WTC11 (cell line): ENCODE results near the gene LTF. TPM values are rescaled to one million over a fixed set of nuclear protein-coding genes. Genes with fewer than 3 reads are reported as not detected.

Experiments used
- ATAC-seq: fragments of 200-7000 bp; cut with Tn5 transposase; 2 replicates; pipeline ENCODE4 v1.10.0; 2021; ENCODE audit warnings: mild to moderate bottlenecking, moderate library complexity
- CTCF ChIA-PET: fragments of 300-600 bp; sonication (Branson Sonifier 250); formaldehyde crosslinking; loops from one replicate; lab custom pipeline; 2021; ENCODE audit warnings: antibody characterized with exemption; lab: Charles Lee
- POLR2A ChIA-PET: fragments of 350-600 bp; sonication (Branson Sonifier 250); formaldehyde crosslinking; loops from one replicate; lab custom pipeline; 2021; ENCODE audit warnings: antibody characterized with exemption; lab: Charles Lee
- DNase-seq: peaks from one replicate; pipeline ENCODE4 v3.0.0; 2021; ENCODE audit warnings: low spot score
- H3K27ac Mint-ChIP-seq: 2 replicates; pipeline ENCODE4 v1.8.0; 2021; ENCODE audit warnings: mixed read lengths
- H3K27me3 Mint-ChIP-seq: 2 replicates; pipeline ENCODE4 v1.8.0; 2021; ENCODE audit warnings: low read depth, mild to moderate bottlenecking, moderate library complexity, mixed read lengths
- H3K36me3 Mint-ChIP-seq: 2 replicates; pipeline ENCODE4 v1.8.0; 2021; ENCODE audit warnings: mixed read lengths
- H3K4me1 Mint-ChIP-seq: 2 replicates; pipeline ENCODE4 v1.8.0; 2022; ENCODE audit warnings: mixed read lengths
- H3K4me3 Mint-ChIP-seq: 2 replicates; pipeline ENCODE4 v1.8.0; 2021; ENCODE audit warnings: mild to moderate bottlenecking, moderate library complexity, mixed read lengths
- H3K9me3 Mint-ChIP-seq: 2 replicates; pipeline ENCODE4 v1.8.0; 2021; ENCODE audit warnings: mixed read lengths
- EMX1 ChIP-seq: fragments of 250-450 bp; sonication (Bioruptor Pico); IDR thresholded peaks from 2 replicates; pipeline ENCODE4 v1.8.0; 2021; ENCODE audit warnings: mild to moderate bottlenecking
- FOXJ3 ChIP-seq: sonication (generic); formaldehyde crosslinking; IDR thresholded peaks from 2 replicates; pipeline ENCODE4 v1.9.0; 2021; ENCODE audit warnings: missing genetic modification reagents, mild to moderate bottlenecking, borderline replicate concordance
- FOXK1 ChIP-seq: sonication (generic); formaldehyde crosslinking; IDR thresholded peaks from 2 replicates; pipeline ENCODE4 v1.8.0; 2022; ENCODE audit warnings: mild to moderate bottlenecking, moderate library complexity, missing genetic modification reagents
- GABPB1 ChIP-seq: sonication (generic); formaldehyde crosslinking; IDR thresholded peaks from 2 replicates; pipeline ENCODE4 v1.8.1; 2023; ENCODE audit warnings: mild to moderate bottlenecking, missing genetic modification reagents
- KAT7 ChIP-seq: sonication (generic); formaldehyde crosslinking; IDR thresholded peaks from 2 replicates; pipeline ENCODE4 v1.8.1; 2023; ENCODE audit warnings: missing genetic modification reagents, mild to moderate bottlenecking, borderline replicate concordance
- MXD4 ChIP-seq: fragments of 250-450 bp; sonication (Bioruptor Pico); IDR thresholded peaks from 2 replicates; pipeline ENCODE4 v1.8.0; 2021; ENCODE audit warnings: mild to moderate bottlenecking, moderate library complexity, borderline replicate concordance
- MYBL2 ChIP-seq: sonication (generic); formaldehyde crosslinking; IDR thresholded peaks from 2 replicates; pipeline ENCODE4 v1.8.1; 2023; ENCODE audit warnings: mild to moderate bottlenecking, moderate library complexity, missing genetic modification reagents
- NFE2L1 ChIP-seq: sonication (generic); formaldehyde crosslinking; IDR thresholded peaks from 2 replicates; pipeline ENCODE4 v1.8.1; 2023; ENCODE audit warnings: missing genetic modification reagents
- NR1H2 ChIP-seq: sonication (generic); formaldehyde crosslinking; IDR thresholded peaks from 2 replicates; pipeline ENCODE4 v1.9.0; 2021; ENCODE audit warnings: mild to moderate bottlenecking, moderate library complexity, missing genetic modification reagents
- ZNF138 ChIP-seq: sonication (generic); formaldehyde crosslinking; conservative IDR thresholded peaks from 2 replicates; pipeline ENCODE4 v1.8.1; 2022; ENCODE audit warnings: mild to moderate bottlenecking, moderate library complexity, missing genetic modification reagents
- ZNF532 ChIP-seq: fragments of 250-450 bp; sonication (Bioruptor Pico); IDR thresholded peaks from 2 replicates; pipeline ENCODE4 v1.9.0; 2021; ENCODE audit warnings: mild to moderate bottlenecking, borderline replicate concordance
- total RNA-seq: library from RNA; stranded (reverse); gene quantifications from 3 replicates; pipeline ENCODE4 v1.2.3, GENCODE V29; 2021
- TF ChIP-seq, protein P1 (sequence below): sonication (generic); formaldehyde crosslinking; conservative IDR thresholded peaks from 2 replicates; pipeline ENCODE4 v1.8.1; 2023; ENCODE audit warnings: mild to moderate bottlenecking, low read depth, missing genetic modification reagents, moderate library complexity
- TF ChIP-seq, protein P2 (sequence below): sonication (generic); formaldehyde crosslinking; IDR thresholded peaks from 2 replicates; pipeline ENCODE4 v1.8.0; 2022; ENCODE audit warnings: mild to moderate bottlenecking, missing genetic modification reagents
- TF ChIP-seq, protein P3 (sequence below): sonication (generic); formaldehyde crosslinking; IDR thresholded peaks from 2 replicates; pipeline ENCODE4 v1.8.1; 2022; ENCODE audit warnings: missing genetic modification reagents, borderline replicate concordance
- TF ChIP-seq, protein P4 (sequence below): fragments of 250-450 bp; sonication (Bioruptor Pico); IDR thresholded peaks from 2 replicates; pipeline ENCODE4 v1.8.0; 2021; ENCODE audit warnings: mild to moderate bottlenecking
- TF ChIP-seq, protein P5 (sequence below): sonication (generic); formaldehyde crosslinking; conservative IDR thresholded peaks from 2 replicates; pipeline ENCODE4 v1.8.1; 2022; ENCODE audit warnings: mild to moderate bottlenecking, missing genetic modification reagents
- TF ChIP-seq, protein P6 (sequence below): sonication (generic); formaldehyde crosslinking; IDR thresholded peaks from 2 replicates; pipeline ENCODE4 v1.8.0; 2022; ENCODE audit warnings: mild to moderate bottlenecking, missing genetic modification reagents

LTF gene
- total RNA-seq, 1 experiment from 2014 or later = 0.22 TPM

DNA sequence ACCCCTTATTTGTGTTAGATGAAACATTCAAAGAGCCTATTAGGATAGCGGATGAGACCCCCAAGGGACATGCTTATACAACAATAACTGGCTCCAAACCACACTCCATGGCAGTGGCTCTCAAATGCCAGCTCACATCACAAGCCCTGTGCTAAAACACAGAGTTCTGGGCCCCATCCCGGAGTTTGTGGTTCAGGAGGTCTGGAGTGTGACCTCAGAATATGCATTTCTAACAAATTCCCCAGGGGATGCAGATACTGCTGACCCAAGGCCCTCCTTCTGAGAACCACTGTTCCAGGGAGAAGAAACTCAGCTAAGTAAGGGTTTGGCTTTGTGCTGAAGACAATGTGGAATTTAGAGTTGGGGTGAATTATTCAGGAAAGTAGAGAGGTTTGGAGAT lies 54.0 kb downstream of the LTF start:
- POLR2A ChIA-PET = no interaction called here
- no peaks in the 10 kb centered on the region for H3K9me3 Mint-ChIP-seq
- CTCF ChIA-PET = interaction anchor here (0.8 to 1.5 kb wide), 7 partner anchors 11 to 202 kb away, joined by 3 to 8 read pairs (median 5); partner anchors contain the start of gene CCR1

More for the DNA sequence above, 54.0 kb downstream of the LTF start:
- Mint-ChIP-seq H3K4me1 (no peaks in the 10 kb centered on the region; the same call in 1 of the 2 replicates), H3K27me3 (no peaks in the 10 kb centered on the region), H3K27ac (no peak overlapping the region), H3K36me3 (no peaks in the 10 kb centered on the region), H3K4me3 (no peak overlapping the region)
- no peak for DNase-seq
- no peak for TF ChIP-seq MXD4 (CRISPR knock-in tag)
- TF ChIP-seq GABPB1 (CRISPR knock-in tag) = no peak
- TF ChIP-seq KAT7 (CRISPR knock-in tag) = no peak
- TF ChIP-seq, protein P1, sequence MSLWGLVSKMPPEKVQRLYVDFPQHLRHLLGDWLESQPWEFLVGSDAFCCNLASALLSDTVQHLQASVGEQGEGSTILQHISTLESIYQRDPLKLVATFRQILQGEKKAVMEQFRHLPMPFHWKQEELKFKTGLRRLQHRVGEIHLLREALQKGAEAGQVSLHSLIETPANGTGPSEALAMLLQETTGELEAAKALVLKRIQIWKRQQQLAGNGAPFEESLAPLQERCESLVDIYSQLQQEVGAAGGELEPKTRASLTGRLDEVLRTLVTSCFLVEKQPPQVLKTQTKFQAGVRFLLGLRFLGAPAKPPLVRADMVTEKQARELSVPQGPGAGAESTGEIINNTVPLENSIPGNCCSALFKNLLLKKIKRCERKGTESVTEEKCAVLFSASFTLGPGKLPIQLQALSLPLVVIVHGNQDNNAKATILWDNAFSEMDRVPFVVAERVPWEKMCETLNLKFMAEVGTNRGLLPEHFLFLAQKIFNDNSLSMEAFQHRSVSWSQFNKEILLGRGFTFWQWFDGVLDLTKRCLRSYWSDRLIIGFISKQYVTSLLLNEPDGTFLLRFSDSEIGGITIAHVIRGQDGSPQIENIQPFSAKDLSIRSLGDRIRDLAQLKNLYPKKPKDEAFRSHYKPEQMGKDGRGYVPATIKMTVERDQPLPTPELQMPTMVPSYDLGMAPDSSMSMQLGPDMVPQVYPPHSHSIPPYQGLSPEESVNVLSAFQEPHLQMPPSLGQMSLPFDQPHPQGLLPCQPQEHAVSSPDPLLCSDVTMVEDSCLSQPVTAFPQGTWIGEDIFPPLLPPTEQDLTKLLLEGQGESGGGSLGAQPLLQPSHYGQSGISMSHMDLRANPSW (CRISPR knock-in tag) = no peak
- TF ChIP-seq FOXK1 (CRISPR knock-in tag) = no peak
- TF ChIP-seq, protein P2, sequence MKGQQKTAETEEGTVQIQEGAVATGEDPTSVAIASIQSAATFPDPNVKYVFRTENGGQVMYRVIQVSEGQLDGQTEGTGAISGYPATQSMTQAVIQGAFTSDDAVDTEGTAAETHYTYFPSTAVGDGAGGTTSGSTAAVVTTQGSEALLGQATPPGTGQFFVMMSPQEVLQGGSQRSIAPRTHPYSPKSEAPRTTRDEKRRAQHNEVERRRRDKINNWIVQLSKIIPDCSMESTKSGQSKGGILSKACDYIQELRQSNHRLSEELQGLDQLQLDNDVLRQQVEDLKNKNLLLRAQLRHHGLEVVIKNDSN = no peak
- TF ChIP-seq, protein P3, sequence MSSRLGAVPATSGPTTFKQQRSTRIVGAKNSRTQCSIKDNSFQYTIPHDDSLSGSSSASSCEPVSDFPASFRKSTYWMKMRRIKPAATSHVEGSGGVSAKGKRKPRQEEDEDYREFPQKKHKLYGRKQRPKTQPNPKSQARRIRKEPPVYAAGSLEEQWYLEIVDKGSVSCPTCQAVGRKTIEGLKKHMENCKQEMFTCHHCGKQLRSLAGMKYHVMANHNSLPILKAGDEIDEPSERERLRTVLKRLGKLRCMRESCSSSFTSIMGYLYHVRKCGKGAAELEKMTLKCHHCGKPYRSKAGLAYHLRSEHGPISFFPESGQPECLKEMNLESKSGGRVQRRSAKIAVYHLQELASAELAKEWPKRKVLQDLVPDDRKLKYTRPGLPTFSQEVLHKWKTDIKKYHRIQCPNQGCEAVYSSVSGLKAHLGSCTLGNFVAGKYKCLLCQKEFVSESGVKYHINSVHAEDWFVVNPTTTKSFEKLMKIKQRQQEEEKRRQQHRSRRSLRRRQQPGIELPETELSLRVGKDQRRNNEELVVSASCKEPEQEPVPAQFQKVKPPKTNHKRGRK (CRISPR knock-in tag) = no peak
- TF ChIP-seq NR1H2 (CRISPR knock-in tag) = no peak
- TF ChIP-seq, protein P4, sequence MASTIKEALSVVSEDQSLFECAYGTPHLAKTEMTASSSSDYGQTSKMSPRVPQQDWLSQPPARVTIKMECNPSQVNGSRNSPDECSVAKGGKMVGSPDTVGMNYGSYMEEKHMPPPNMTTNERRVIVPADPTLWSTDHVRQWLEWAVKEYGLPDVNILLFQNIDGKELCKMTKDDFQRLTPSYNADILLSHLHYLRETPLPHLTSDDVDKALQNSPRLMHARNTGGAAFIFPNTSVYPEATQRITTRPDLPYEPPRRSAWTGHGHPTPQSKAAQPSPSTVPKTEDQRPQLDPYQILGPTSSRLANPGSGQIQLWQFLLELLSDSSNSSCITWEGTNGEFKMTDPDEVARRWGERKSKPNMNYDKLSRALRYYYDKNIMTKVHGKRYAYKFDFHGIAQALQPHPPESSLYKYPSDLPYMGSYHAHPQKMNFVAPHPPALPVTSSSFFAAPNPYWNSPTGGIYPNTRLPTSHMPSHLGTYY = no peak
- TF ChIP-seq NFE2L1 (CRISPR knock-in tag) = no peak
- no peak for TF ChIP-seq ZNF138
- TF ChIP-seq MYBL2 (CRISPR knock-in tag) = no peak
- TF ChIP-seq FOXJ3 (CRISPR knock-in tag) = no peak
- no peak for TF ChIP-seq EMX1 (CRISPR knock-in tag)
- no peak for TF ChIP-seq ZNF532 (CRISPR knock-in tag)
- TF ChIP-seq, protein P5, sequence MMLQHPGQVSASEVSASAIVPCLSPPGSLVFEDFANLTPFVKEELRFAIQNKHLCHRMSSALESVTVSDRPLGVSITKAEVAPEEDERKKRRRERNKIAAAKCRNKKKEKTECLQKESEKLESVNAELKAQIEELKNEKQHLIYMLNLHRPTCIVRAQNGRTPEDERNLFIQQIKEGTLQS (CRISPR knock-in tag) = no peak
- TF ChIP-seq, protein P6, sequence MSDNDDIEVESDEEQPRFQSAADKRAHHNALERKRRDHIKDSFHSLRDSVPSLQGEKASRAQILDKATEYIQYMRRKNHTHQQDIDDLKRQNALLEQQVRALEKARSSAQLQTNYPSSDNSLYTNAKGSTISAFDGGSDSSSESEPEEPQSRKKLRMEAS (CRISPR knock-in tag) = no peak
- ATAC-seq = no peak
